Stimulated activated CD8-positive, alpha-beta memory T cell treated with anti-CD3 and anti-CD28 coated beads, Interleukin-2, amount 100 ng/mL, for 1 hour (primary cell): ENCODE measurements around the gene RAB6B.

Experiments
- DNase-seq, 2 donors: peaks; one replicate each; pipeline ENCODE4 v3.0.0-alpha.2; 2020; ENCODE audit warnings: low read depth in 2 of 2

Gene RAB6B

DNA sequence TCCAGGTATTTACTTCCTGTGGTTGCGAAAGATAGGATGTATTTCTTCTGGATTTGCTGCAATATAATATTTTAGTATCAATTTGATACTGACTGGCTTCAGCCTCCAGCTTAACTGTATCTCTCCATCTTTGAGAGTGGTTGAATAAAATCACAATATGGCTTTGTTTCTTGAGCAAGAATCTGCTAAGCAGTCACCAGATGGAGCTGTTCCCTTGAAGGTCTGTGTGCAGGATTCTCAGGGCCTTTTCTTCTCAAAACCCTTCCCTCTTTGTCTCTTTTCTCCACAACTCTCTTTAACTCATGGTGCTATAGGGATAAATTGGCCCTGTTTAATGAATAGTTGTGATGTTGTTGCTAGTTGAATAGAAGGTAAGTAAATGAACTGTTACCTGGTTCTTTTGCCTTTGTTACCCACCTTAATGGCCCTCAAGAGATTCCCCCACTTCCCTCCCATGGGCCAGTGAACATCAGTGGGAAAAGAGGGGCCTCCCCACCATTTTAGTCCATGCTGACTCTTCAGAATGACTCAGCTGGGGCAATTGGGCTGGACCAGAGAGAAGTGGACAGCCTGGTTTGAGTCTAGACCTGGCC is 34.8 kb upstream of the RAB6B start:
- DNase-seq, result no peak

DNA sequence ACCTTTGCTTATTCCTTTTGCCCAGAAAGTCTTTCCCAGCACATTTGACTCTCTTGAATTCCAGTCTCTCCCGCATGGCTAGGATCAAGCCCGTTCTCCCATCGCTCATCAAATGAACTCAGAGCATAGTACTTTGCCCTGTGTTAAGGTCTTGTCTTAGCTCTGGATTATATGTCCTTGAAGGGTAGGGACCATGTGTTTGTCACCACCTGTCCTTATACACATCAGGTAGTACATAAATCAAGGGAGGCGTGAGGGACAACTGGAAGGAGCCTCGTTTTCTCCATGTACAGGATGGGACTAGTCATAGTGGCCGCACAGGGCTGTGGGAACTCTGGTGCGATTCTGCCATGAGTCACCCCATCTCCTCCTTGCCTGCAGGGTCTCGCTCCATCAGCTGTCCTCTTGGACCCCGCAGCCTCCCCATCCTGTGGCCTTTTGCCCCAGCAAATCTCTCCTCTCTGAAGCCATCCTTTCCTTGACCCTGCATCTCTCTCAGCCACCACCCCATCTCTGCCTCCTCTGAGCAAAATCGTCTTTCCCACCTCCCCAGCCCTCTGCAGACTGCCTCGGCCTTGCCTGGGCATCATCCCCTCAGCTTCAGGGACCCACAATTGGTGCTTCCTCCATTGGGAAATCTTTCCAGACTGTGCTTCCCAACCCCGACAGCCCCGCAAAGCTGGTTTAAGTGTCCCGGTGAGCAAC is 33.4 kb upstream of the RAB6B start:
- no peak for DNase-seq

DNA sequence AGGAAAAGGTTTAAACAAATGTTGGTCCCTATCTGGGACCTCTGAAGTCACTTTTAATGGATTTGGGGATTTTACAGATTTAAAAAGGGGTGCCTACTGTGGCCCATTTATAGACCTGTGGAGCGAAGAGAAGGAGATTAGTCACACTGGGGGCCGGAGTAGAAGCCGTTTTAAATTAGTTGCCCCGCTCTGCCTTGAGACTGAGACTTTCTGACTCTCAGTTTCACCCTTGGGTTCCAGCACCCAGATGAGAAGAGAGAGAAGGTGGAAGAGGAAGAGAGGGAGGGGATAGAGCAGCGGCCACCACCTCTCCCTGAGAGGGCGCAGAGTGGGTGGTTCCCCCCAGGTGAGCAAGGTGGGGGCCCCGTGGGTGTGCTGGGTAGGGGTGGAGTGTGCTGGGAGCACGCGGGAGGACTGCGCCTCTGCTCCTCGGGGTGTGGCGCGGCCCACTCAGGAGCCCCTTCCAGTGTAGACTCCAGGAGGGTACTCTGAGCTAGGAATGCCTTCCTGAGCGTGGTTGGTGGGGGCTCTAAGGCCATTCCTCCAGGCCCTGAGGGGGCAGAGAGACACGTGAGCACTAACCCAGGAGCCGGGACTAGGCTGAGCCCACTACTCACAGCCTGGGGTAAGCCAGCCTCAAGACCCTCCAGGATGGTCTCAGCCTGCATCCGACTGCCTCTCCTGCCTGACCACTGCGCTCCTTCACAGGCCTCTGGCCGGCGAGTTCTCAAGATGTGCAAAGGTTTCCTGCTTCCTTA is 32.6 kb upstream of the RAB6B start:
- DNase-seq, result no peak

DNA sequence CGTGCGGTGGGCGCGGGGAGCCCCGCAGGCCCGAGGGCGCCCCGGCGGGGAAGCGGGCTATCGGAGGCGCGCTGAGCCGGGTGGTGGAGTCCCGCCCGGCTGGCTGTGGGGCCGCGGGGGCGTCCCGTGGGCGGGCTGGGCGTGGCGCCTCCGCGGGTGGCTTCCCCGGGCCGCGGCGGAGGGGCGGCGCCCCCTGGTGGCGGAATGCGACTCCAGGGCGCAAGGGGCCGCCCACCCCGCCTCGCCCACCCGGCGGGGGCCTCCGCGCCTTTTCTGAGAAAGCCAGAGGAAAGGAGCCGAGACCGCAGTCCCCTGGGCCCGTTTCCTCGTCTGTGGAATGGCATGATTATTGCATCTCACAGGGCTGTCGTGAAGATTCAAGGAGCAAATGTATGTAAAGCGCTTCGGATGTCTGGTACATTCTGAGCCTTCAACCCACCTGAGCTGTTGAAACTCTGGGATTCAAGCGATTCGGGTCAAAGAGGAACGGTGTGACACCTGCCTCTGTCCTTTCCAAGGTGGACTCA is 31.9 kb upstream of the RAB6B start:
- peak; percentile 62 to 69 for DNase-seq

DNA sequence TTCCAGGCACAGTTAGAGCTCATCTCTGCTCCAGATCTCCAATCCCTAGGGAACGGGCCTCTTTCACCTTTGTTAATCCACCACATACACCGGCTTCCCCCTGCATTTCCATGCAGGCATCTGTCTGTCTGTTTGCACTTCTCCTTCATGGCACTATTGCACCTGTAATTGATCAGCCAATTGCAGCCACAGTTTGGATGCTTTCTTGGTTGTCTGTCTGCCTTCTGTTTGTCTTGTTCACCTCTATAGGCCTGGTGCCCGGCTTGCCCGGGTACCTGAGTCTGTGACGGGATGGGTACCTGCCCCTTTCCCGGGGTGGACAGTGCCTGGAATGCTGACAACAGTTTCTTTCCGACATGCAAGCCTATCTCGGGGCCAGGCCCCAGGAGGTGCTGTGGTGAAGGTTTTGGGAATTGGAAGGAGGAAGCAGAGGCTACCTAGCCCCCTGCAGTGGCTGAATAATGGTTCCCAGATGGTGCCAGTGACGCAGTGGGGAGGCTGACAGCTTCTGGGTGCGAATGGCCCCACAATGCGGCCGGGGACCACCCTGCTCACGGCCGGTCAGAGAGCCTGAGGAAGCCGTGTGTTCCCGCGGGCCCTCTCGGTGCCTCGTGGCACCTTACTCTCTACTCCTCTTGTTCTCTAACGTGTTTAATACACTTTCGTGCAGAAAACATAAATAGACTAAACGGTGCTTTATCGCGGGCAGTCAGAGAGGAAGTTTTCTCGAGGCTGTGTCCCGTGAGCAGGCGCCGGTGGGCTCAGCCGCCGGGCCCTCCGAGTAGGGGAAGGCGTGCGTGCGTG is 31.3 kb upstream of the RAB6B start:
- DNase-seq, result no peak

DNA sequence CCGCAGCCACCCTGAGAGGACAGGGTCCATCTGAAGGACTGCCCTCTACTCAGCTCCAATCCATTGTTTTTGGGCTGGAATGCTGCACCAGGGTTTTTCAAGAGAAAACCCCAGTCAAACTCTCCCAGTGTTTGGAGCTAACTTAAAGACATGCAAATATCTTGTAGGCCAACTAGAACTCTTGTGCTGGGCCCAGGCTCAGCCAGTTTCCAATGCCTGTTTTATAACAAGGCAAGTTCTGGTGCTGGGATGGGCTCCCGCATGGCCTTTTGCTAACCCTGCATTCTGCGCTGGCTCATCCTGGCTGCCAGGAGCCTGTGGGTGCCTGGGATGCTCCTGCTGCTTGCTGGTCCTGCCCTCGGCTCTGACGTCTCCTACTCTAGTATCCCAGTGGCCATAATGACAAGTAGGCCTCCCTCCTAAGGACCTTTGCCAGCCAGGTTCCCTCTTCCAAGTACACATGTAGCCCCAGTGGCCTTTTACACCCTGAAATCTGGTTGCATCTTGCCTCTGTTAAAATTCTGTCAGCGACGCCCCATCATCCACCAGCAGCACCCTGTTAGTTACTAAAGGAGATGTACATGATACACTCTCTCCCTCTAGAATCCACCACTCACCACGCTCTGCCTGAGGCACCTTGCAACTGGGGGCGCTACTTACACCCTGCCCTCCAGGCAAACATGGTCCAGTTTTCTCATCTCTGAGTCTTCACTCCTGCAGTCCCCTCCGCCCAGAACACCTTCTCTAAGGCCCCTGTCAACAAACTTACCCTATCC is 30.5 kb upstream of the RAB6B start:
- no peak for DNase-seq

DNA sequence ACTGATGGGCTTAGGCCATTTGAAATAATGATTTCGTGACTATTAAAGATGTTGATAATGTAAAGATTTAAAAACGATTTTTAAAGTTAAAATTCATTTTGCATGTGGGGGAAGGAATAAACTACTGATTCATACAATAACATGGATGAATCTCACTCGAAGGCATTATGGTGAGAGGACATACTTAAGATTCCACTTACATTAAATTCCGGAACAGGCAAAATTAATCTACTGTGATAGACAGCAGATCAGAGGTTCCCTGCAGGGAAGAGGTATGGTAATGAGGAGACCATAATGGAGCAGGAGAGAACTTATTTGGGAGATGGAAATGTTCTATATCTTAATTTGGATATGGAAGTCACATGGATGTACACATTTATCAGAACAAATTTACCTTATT is 28.4 kb upstream of the RAB6B start:
- DNase-seq, result no peak

DNA sequence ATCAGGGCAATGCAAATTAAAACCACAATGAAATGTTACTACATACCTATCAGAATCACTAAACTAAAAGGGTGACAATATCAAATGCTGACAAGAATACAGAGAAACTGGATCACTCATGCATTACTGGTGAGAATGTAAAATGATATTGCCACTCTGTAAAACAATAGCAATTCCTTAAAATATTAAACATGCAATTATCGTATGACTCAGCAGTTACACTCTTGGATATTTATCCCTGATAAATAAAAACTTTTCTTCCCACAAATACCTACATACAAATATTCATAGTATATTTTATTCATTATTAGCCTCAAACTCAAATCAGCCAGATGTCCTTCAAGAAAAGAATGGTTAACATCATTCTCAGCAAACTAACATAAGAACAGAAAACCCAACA is 25.9 kb upstream of the RAB6B start:
- no peak for DNase-seq

DNA sequence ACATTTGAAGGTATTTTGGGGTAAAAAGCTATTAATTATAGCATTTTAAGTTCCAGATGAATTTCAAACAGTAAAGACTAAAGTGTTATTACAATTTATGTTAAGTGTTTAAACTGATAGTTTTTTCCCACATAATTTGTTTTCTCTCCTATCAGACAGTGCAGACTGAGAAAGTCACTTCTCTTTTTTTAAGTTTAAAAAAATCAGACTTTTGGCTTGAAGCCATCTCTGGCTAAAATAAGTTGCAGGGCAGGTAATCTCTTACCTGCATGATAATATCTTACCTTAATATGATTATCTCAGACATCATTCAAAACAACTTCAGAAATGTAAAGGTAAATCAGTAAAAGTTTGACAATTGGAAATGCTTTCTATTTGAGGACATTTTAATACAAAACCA is 21.5 kb upstream of the RAB6B start:
- no peak for DNase-seq

DNA sequence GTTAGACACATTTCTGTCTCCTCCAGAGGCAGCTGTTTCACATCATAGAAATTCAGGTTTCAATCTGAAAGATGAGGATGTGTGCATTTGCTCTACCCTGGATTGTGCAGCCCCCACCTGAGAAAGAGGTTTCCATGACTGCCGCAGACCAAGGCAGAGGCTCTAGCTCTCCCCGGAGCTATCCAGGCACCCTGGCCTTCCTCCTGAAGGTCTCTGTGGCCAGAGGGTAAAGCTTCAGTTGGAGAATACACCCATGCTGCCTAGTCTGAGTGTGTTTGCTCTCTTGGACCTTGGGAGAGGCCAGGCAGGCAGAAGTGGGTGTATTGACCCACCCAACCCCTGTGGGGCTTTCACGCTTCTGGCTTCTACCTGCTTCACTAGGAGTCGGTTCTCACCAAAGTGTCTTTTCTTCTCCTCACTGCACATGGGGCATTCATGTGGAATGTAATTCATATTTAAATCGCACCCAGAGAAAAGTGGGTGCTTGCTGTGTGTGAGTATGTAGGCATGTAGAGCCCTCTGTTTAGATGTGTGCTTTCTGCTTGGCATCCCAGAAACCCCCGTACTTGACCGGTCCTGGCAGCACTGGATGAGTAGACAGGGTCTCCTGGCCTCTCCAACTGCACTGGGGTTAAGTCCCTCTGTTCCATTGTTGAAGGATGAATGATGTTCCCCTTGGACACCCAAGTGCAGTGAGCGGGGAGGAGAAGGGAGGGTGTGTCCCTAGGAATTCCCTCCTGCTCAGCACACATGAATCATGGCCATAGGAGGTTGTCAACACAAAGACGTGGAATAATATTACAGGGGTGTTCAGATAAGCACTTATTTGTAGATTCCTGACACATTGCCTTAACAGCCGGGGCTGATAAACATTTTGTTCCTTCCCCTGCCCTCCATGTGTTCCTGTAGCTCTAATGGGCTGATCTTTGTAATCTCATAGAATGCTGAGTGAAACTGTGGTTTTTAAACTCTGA is 20.3 kb upstream of the RAB6B start:
- no peak for DNase-seq

DNA sequence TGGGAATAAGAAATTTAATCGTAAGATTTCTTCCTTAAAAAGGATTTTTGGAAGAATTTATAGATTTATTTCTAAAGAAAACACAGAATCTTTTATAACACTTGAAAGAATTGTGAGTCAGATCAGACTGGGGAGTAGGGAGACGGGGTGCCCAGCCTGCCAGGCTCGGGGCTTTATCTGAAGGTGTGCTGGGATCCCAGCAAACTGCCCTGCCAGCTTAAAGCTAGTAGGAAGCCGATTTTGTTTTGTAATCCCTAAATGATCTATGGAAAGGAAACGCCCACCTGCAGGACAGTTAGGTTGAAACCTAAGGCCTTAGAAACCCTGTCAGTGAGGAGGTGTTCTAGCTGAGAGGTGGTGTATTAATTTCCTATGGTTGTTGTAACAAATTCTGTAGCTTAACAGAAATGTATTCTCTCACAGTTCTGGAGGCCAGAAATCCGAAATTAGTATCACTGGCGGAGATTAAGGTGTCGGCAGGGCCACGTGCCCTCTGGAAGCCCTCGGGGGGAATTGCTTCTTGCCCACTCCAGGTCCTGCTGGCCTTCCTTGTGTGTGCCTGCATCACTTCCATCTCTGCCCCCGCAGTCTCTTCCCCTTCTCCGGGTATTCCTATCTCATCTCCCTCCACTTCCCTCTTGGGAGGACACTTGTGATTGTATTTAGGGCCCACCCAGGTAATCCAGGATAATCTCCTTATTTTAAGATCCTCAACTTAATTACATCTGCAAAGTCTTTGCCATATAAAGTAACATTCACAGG is 19.3 kb upstream of the RAB6B start:
- no peak for DNase-seq

DNA sequence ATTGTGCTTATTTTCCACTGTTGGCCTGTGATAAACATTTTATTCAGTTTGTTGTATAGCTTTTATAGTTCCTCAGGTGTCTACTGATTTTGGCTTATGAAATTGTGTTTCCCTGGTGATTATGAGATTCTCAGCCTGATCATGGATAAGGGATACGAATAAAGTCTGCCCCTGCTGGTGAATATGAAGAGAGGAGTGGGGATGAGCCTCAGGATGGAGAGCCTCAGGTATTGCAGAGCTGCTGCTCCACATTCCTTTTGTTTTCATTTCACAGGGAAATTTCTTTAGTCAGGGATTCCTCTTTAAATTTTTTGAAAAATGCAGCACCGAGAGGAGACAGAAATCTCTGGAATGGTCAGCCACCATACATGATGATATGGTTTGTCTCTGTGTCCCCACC is 14.7 kb upstream of the RAB6B start:
- no peak for DNase-seq

DNA sequence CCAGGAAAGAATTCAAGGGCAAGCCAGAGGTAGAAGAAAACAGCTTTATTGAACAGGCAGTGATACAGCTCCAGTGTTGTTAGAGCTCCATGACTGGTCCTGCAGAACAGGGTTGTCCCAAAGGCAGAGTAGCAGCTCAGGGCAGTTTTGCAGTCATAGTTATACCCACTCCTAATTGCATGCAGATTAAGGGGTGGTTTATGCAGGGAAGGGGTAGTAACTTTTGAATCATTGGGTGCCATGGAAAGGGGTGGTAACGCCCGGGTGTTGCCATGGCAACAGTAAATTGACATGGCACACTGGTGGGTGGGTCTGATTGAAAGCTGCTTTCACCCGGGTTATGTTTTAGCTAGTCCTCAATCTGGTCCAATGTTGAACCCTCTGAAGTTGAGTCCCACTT is 9.7 kb upstream of the RAB6B start:
- no peak for DNase-seq

DNA sequence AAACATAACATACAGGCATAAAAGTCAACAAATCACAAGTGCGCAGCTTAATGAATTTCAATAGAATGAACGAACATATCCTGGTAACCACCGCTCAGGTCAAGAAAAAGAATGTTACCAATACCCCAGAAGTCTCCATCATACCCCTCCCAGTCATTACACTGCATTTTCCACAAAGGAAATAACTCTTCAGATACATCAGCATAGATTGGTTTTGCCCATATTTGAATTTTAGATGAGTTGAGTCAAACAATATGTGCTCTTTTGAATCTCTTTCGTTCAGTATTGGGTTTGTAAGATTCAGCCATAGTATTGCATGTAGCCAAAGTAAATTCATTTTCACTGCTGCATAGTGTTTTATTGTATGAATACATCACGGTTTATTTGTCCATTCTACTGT is 6.2 kb upstream of the RAB6B start:
- no peak for DNase-seq

DNA sequence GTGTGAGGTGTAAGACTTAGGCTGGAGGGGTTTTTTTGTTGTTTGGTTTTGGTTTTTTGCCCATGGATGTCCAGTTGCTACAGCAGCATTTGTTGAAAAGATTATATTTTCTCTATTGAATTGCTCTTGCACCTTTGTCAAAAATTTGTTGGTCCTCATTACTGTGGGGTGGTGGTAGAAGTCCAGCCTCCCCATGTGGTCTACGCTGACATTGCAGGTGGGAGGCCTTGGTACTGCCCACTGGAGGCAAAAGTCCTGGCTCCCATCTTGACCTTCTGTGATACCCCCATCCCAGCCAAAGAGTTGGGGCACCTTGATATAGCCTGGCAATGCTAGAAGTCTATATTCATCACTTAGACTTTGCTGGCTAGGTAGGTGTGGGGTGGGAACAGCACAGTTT is 5.4 kb upstream of the RAB6B start:
- no peak for DNase-seq

DNA sequence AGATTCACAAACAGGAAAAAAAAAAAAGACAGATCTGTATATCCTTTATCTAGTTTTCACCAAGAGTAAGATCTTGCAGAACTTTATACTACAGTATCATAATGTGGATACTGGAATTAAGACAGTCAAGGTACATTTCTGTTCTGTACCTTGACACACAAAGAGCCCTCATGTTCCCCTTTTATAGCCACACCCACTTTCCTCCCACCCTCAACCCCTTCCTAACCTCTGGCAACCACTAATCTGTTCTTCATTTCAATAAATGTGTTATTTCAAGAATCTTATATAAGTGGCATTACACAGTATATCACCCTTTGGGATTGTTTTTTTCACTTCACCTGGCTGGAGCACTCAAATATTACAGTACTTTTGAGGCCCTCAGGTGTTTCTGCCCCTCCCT is 3.6 kb upstream of the RAB6B start:
- DNase-seq, result no peak

DNA sequence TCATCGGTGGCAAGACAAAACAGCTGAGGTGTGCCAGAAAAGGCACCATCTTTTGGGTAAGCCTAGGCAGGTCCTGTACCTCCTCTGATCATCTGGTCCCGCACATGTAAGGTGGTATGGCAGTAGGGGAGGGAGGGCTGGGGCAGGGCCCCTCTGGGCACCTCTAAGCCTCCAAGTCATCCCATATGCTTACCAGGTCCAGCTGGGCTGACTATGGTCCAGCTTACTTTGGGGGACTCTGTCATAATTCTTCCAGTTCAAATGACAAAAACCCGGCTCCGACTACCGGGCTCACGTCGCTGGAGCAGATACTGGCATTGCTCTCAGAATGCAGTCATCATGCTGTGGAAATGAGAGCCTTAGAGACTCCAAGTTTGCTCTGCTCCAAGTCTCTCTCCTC is 1.9 kb upstream of the RAB6B start:
- no peak for DNase-seq

DNA sequence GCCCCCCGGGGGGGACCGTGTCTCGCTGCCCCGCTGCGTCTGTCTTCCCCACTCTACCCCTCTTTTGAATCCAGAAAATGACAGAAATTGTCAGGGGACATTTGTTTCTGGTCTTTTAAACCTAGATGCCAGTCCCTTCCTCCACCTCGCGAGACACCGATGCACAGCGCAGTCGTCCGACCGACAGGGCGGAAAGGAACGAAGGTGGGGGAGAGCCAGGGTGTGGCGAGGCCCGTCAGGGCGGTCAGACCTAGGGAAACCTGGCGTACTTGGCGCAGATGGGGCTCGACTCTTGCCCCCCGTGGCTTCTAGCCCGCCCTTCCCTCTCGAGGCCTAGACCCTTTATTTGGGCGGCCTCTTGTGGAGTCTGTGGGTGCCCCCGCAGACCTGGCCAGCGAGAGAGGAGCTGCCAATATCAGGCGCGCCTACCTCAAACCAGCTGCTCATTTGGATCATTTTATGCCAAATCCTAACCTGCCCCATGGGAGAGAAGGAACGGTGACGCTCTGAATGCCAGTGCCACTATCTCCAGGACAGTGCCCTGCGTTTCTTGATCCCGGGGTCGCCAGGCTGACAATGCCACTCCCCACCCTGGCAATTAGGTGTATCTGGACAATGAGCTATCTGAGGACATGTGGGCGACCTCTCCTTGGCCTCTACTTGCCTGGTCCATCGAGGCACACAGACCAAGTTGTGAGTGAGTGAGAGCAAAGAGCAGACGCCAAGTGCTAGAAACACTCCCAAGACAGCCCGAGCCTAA is 500 bp upstream of the RAB6B start:
- DNase-seq, result no peak
